ENCODE results near the gene CNBP. TPM values are rescaled to one million over a fixed set of nuclear protein-coding genes. Genes with fewer than 3 reads are reported as not detected.
"Not testable (repeated sequence)": the region's sequence is repeated elsewhere in the genome, so short reads cannot be mapped to it uniquely, and the experiment has no call there.

Gene CNBP
- 169 TPM for total RNA-seq

GRCh38 chr3:129183569-129184395 lies at the start of gene CNBP:
Gene CNBP (minus strand): TSS chr3:129183896. CDS start chr3:129171757, 12,139 bp downstream.
- DNase-seq (ENCODE audit: low spot score in 2 of 2) (peak; percentile 96 to 98), FAIRE-seq (no peak)

GRCh38 chr3:129231331-129232119 lies 47.8 kb upstream of the CNBP start:
- no peak for DNase-seq (ENCODE audit: low spot score in 2 of 2)
- FAIRE-seq, result no peak

GRCh38 chr3:129230311-129231019 lies 46.8 kb upstream of the CNBP start:
- DNase-seq (ENCODE audit: low spot score in 2 of 2) (no peak), FAIRE-seq (no peak)

GRCh38 chr3:129228891-129229585 lies 45.3 kb upstream of the CNBP start:
- FAIRE-seq (no peak), DNase-seq (ENCODE audit: low spot score in 2 of 2) (no peak)

- DNase-seq (ENCODE audit: low spot score in 2 of 2) (no peak), FAIRE-seq (no peak)
These were observed 42.7 kb upstream of the CNBP start for GRCh38 chr3:129226374-129226773.

GRCh38 chr3:129224984-129225393 lies 41.3 kb upstream of the CNBP start:
- DNase-seq (ENCODE audit: low spot score in 2 of 2), result peak; percentile 42 to 69
- FAIRE-seq, result no peak

- DNase-seq (ENCODE audit: low spot score in 2 of 2); FAIRE-seq: not testable (repeated sequence)
These were observed 40.7 kb upstream of the CNBP start for GRCh38 chr3:129224387-129224786.

GRCh38 chr3:129218742-129219141 lies 35.0 kb upstream of the CNBP start:
- FAIRE-seq, result no peak
- DNase-seq (ENCODE audit: low spot score in 2 of 2), result no peak

GRCh38 chr3:129213238-129213637 lies 29.5 kb upstream of the CNBP start:
- no peak for DNase-seq (ENCODE audit: low spot score in 2 of 2)
- FAIRE-seq, result no peak

- FAIRE-seq, result no peak
These were observed 28.1 kb upstream of the CNBP start for GRCh38 chr3:129211772-129212171.

GRCh38 chr3:129211345-129211744 lies 27.6 kb upstream of the CNBP start:
- DNase-seq (ENCODE audit: low spot score in 2 of 2) (no peak), FAIRE-seq (no peak)

More at GRCh38 chr3:129211772-129212171, 28.1 kb upstream of the CNBP start:
- no peak for DNase-seq (ENCODE audit: low spot score in 2 of 2)

GRCh38 chr3:129207479-129207878 lies 23.8 kb upstream of the CNBP start:
- DNase-seq (ENCODE audit: low spot score in 2 of 2) (no peak), FAIRE-seq (no peak)

- DNase-seq (ENCODE audit: low spot score in 2 of 2) (no peak), FAIRE-seq (no peak)
These were observed 21.6 kb upstream of the CNBP start for GRCh38 chr3:129205109-129205832.

- no peak for FAIRE-seq
- no peak for DNase-seq (ENCODE audit: low spot score in 2 of 2)
These were observed 20.8 kb upstream of the CNBP start for GRCh38 chr3:129204473-129204872.

- FAIRE-seq (no peak), DNase-seq (ENCODE audit: low spot score in 2 of 2) (no peak)
These were observed 15.7 kb upstream of the CNBP start for GRCh38 chr3:129199366-129199765.

GRCh38 chr3:129197321-129197720 lies 13.6 kb upstream of the CNBP start:
- FAIRE-seq (no peak), DNase-seq (ENCODE audit: low spot score in 2 of 2) (no peak)

- DNase-seq (ENCODE audit: low spot score in 2 of 2) (no peak), FAIRE-seq (no peak)
These were observed 12.9 kb upstream of the CNBP start for GRCh38 chr3:129196601-129197000.

GRCh38 chr3:129195731-129196256 lies 12.1 kb upstream of the CNBP start:
- DNase-seq (ENCODE audit: low spot score in 2 of 2), result peak in 1 of 2 donors; percentile 35
- no peak for FAIRE-seq

GRCh38 chr3:129189793-129190192 lies 6.1 kb upstream of the CNBP start:
- not testable (repeated sequence) for FAIRE-seq

More at GRCh38 chr3:129189793-129190192, 6.1 kb upstream of the CNBP start:
- not testable (repeated sequence) for DNase-seq (ENCODE audit: low spot score in 2 of 2)
